ENCODE measurements around the gene TH.

GRCh38 chr11:2134022-2135010 lies 37.3 kb downstream of the TH start:
- TF ChIP-seq CTCF (IDR thresholded peaks at IDR 0.05) (no peak), EP300 (IDR thresholded peaks at IDR 0.05) (no peak), MAX (IDR thresholded peaks at IDR 0.05) (no peak), CHD2 (IDR thresholded peaks at IDR 0.05; ENCODE audit: low read length, partially characterized antibody) (no peak), ESRRA (IDR thresholded peaks at IDR 0.05; ENCODE audit: borderline replicate concordance, low read length) (no peak), NFE2L2 (conservative IDR thresholded peaks at IDR 0.05; ENCODE audit: low read length) (no peak), HOXA7 (CRISPR knock-in tag; IDR thresholded peaks at IDR 0.05) (no peak), CEBPB (IDR thresholded peaks at IDR 0.05) (no peak), HDAC2 (IDR thresholded peaks at IDR 0.05) (no peak), HOXB13 (CRISPR knock-in tag; IDR thresholded peaks at IDR 0.05; ENCODE audit: low read depth) (no peak), CBX8 (IDR thresholded peaks at IDR 0.05) (no peak)
- TF ChIP-seq, protein P1, sequence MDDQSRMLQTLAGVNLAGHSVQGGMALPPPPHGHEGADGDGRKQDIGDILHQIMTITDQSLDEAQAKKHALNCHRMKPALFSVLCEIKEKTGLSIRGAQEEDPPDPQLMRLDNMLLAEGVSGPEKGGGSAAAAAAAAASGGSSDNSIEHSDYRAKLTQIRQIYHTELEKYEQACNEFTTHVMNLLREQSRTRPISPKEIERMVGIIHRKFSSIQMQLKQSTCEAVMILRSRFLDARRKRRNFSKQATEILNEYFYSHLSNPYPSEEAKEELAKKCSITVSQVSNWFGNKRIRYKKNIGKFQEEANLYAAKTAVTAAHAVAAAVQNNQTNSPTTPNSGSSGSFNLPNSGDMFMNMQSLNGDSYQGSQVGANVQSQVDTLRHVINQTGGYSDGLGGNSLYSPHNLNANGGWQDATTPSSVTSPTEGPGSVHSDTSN (IDR thresholded peaks at IDR 0.05), result no peak

Data from A549 (cell line).